Rectal smooth muscle tissue (tissue), 1 donor: ENCODE results near the gene DRD2.
"Not testable (repeated sequence)": the region's sequence is repeated elsewhere in the genome, so short reads cannot be mapped to it uniquely, and the experiment has no call there.

Experiments
- H3K27ac ChIP-seq: one replicate; pipeline ENCODE4 v1.7.0; 2013; ENCODE audit warnings: low read depth, low read length, inconsistent platforms
- H3K27me3 ChIP-seq: one replicate; pipeline ENCODE4 v1.7.0; 2013; ENCODE audit warnings: low read length; ENCODE audit not compliant: control insufficient read depth, insufficient read depth
- H3K36me3 ChIP-seq: one replicate; pipeline ENCODE4 v1.7.0; 2013; ENCODE audit warnings: low read length; ENCODE audit not compliant: control insufficient read depth, insufficient read depth
- H3K4me1 ChIP-seq: one replicate; pipeline ENCODE4 v1.7.0; 2013; ENCODE audit warnings: low read length; ENCODE audit not compliant: control insufficient read depth, insufficient read depth
- H3K4me3 ChIP-seq: one replicate; pipeline ENCODE4 v1.7.0; 2013; ENCODE audit warnings: low read length
- H3K9ac ChIP-seq: one replicate; pipeline ENCODE4 v1.7.0; 2013; ENCODE audit warnings: low read length

The DRD2 gene

DNA sequence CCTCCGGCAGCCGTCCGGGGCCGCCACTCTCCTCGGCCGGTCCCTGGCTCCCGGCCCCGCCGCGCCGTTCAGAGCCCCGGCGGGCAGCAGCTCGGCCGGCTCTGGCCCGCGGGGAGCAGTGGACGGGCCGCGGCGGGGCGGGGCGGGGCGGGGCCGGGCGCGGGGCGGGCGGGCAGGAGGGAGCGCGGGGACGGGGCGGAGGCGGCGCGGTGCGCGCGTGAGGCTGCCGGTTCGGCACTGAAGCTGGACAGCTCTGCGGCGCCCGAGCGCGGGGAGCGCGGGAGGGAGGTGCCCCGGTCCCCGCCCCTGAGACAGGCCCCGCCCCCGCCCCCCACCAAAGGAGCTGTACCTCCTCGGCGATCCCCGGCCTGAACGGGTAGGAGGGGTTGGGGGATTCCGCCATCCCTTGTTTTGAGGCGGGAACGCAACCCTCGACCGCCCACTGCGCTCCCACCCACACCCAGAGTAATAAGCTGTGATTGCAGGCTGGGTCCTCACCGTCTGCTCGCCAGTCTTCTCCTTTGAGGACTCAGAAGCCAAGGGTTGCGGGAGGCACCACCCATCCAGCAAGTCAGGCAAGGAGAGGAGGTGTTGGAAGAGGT is at the start of gene DRD2:
Gene DRD2 (minus strand): TSS at position 239 of the 602 bp plus-strand sequence. CDS start 50,747 bp downstream, outside the sequence.
- Histone ChIP-seq H3K4me3 (no peak within 1 kb of the TSS), H3K36me3 (no peaks in the 10 kb centered on the region), H3K9ac (no peak within 1 kb of the TSS), H3K27me3 (peaks cover 12% of the 10 kb centered on the region), H3K27ac (no peak within 1 kb of the TSS), H3K4me1 (no peaks in the 10 kb centered on the region)

DNA sequence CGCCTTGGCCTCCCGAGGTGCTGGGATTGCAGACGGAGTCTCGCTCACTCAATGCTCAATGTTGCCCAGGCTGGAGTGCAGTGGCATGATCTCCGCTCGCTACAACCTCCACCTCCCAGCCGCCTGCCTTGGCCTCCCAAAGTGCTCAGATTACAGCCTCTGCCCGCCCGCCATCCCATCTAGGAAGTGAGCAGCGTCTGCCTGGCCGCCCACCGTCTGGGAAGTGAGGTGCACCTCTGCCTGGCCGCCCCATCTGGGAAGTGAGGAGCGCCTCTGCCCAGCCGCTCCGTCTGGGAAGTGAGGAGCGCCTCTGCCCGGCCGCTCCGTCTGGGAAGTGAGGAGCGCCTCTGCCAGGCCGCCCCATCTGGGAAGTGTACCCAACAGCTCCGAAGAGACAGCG is 48.7 kb upstream of the DRD2 start:
- H3K4me3 ChIP-seq, H3K27me3 ChIP-seq, H3K27ac ChIP-seq, H3K9ac ChIP-seq, H3K4me1 ChIP-seq, H3K36me3 ChIP-seq: not testable (repeated sequence)

DNA sequence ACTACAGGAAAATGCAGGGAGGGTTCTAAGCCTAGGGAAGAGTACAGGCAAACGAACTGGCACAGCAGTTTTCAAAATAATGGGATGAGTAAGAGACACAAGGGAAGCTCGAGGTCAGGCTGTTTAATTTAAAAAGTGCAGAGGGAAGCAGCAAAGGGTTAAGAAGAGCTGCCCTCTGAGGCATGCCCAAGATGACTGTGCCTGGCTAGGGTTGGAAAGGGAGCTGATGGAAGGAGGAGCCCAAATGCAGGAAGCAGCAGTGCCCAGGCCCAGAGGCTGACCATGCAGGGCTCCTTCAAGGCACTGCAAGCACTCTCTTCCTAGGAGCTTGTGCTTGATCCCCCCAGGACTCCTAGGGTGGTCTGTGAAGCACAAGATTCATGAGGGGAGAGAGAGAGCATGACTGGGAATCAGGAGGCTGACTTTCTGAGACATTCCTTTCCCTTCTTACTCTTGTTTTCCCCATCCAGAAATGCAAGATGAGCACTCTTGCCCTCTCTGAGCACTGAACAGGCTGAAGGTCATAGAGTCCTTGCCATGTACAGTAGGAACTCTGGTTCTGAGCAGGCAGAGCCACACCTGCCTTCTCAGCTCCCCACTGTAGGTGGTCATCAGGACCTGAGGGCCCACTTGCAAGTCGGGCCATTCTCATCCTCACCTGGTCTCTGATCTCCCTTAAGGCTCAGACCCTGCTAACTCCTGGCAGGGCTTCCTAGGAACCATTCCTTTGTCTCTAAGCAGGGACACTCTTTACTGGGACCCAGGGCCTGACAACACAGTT is 46.7 kb upstream of the DRD2 start:
- Histone ChIP-seq H3K4me3 (no peak overlapping the region), H3K27ac (no peak overlapping the region), H3K4me1 (no peaks in the 10 kb centered on the region), H3K9ac (no peak overlapping the region), H3K36me3 (no peaks in the 10 kb centered on the region), H3K27me3 (peaks cover 2% of the 10 kb centered on the region)

DNA sequence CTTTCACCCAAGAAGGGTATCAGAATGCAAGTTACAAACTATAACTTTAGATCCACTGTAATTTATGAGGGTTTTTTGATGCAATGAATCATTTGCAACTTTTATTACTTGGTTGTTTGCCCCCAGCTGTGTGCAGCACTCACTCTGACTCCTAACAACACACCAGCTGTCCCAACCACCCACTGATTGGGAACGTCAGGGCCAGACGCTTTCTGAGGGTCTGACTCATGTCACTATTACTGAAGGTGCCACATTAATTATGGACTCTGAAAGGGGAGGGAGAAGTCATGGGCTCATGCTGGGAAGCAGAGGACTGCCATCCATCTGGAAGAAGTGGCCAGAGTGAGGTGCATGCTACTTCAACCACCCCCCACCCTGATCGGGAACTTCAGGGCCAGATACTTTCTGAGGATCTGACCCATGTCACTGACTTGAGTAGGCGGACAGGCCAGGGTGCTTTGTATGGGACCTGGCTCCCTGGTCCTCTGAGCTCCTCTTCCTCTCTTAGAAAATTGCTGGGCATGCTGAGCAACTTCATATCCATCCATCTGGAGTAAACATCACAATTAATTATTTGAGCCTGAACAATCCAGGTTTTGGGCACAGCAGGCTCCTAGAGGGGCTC is 44.9 kb upstream of the DRD2 start:
- Histone ChIP-seq H3K36me3 (no peaks in the 10 kb centered on the region), H3K27ac (no peak overlapping the region)

DNA sequence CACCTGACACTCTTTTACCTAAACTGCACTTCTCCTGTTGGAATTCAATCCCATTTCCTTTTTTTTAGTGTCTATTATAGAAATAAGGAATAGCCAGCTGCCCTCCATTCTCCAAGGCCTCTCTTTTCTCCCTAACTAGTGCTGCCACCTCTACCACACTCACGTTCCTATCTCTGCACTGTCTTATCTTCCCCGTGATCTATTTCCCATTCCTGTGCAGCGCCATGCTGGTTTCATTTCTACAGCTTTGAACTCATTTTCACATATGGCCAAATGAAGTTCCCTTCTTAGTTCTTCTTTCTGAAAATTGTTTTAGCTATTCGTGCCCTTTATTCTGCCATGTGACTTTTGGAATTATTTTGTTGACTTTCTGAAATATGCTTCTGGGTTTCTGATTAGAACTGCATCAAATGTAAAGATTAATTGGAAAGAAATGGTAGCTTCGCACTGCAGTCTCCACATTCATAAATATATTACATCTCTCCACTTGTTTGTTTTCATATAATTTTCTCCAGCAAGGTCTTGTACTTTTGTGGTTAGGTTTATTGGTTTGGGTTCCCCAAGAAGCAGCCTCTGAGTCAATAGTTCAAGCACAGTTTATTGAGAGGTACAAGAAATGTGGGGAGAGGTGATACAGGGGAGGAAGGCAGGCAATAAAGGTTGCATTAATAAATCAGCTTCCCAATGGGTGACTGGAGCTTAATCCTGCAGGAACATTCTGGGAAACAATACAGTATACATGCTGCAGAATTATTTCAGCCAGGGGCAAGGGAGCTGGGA is 43.7 kb upstream of the DRD2 start:
- Histone ChIP-seq H3K4me1 (no peaks in the 10 kb centered on the region), H3K27ac (no peak overlapping the region), H3K36me3 (no peaks in the 10 kb centered on the region), H3K27me3 (peaks cover 2% of the 10 kb centered on the region), H3K9ac (no peak overlapping the region), H3K4me3 (no peak overlapping the region)

More for the DNA sequence above, 44.9 kb upstream of the DRD2 start:
- H3K4me1 ChIP-seq: no peaks in the 10 kb centered on the region
- no peak overlapping the region for H3K4me3 ChIP-seq
- peaks cover 2% of the 10 kb centered on the region for H3K27me3 ChIP-seq
- no peak overlapping the region for H3K9ac ChIP-seq

DNA sequence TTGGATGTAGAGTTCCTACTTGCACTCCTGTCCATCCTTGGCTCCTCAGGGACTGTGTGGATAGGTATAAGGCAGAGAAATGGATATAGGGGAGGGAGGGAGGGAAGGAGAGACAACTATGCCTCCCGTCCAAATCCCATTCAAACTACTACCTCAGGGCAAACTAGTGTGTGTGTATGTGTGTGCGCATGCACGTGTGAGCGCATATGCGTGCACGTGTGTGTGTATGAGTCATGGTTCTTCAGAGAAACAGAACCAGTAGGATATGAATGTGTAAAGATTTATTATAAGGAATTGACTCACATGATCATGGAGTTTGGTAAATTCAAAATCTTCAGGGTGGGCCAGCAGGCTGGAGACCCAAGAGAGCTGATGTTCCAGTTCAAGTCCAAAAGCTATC is 42.2 kb upstream of the DRD2 start:
- peaks cover 2% of the 10 kb centered on the region for H3K27me3 ChIP-seq
- no peak overlapping the region for H3K27ac ChIP-seq
- no peaks in the 10 kb centered on the region for H3K4me1 ChIP-seq
- H3K36me3 ChIP-seq: no peaks in the 10 kb centered on the region
- H3K9ac ChIP-seq: no peak overlapping the region
- no peak overlapping the region for H3K4me3 ChIP-seq

DNA sequence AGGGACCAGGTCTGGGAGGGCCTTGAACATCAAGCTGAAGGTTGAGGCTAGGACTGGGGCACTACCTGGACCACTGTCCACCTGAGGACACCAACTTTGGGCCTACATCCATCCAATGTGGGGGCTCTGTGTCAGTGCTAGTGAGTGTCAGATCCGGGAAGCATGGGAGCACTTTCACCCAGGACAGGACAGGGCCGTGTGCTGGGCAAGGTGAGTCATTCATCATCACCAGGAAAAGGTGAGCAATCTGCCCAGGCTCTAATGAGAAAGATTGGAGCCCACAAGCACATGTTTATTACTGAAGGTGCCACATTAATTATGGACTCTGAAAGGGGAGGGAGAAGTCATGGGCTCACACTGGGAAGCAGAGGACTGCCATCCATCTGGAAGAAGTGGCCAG is 39.7 kb upstream of the DRD2 start:
- H3K4me1 ChIP-seq: no peaks in the 10 kb centered on the region
- no peaks in the 10 kb centered on the region for H3K27me3 ChIP-seq
- H3K4me3 ChIP-seq: no peak overlapping the region
- H3K27ac ChIP-seq: no peak overlapping the region
- H3K9ac ChIP-seq: no peak overlapping the region
- no peaks in the 10 kb centered on the region for H3K36me3 ChIP-seq

DNA sequence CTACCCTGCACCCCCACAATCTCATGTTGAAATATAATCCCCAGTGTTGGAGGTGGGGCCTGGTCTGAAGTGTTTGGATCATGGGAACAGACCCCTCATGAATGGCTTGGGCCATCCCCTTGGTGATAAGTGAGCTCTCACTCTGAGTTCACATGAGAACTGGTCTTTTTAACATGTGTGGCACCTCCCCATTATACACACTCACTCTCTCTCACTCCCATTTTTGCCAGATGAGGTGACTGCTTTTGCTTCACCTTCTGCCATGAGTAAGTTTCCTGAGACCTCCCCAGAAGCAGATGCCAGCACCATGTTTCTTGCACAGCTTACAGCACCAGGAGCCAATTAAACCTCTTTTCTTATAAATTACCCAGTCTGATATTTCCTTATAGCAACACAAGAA is 32.1 kb upstream of the DRD2 start:
- no peaks in the 10 kb centered on the region for H3K27me3 ChIP-seq
- H3K4me1 ChIP-seq: no peaks in the 10 kb centered on the region
- no peak overlapping the region for H3K4me3 ChIP-seq
- H3K9ac ChIP-seq: no peak overlapping the region
- H3K27ac ChIP-seq: no peak overlapping the region
- no peaks in the 10 kb centered on the region for H3K36me3 ChIP-seq

DNA sequence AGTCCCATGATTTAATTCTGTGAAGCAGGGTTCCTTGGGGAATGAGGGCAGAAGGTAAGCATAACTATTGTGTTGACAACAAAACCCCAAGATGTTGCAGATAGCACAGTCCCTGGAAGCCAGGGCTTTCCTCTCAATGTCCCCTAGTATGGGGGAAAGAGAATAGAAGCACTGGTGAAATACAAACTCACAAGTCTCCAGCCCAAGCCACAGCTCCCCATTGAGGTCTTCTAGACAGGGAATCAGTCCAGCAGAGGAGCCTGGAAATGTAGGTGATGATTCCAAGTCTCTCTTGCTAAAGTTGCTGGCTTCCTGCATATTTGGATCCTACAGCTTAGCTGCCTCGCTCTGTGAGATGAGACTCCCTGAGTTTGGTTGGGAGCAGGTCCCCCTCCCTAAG is 31.7 kb upstream of the DRD2 start:
- Histone ChIP-seq H3K4me3 (no peak overlapping the region), H3K27me3 (no peaks in the 10 kb centered on the region), H3K9ac (no peak overlapping the region), H3K27ac (no peak overlapping the region), H3K4me1 (no peaks in the 10 kb centered on the region), H3K36me3 (no peaks in the 10 kb centered on the region)

DNA sequence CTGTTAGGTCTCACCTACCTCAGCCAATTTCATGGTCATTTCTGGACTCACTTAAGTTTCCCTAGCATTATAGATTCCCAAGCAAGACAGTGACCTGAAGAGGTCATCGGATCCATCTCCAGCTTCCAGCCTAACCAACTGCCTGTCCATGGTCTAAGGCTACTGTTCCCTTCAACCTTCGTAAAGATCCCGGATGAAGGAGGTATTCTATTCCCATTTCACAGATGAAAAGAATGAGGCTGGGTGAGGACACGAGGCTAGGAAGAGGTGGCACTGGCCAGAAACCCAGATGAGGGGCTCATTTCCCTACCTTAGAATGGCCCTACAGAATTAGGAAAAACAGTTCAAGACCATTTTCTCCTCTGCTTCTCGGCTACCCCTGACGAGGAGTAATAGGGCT is 31.3 kb upstream of the DRD2 start:
- Histone ChIP-seq H3K27ac (no peak overlapping the region), H3K4me3 (no peak overlapping the region)

DNA sequence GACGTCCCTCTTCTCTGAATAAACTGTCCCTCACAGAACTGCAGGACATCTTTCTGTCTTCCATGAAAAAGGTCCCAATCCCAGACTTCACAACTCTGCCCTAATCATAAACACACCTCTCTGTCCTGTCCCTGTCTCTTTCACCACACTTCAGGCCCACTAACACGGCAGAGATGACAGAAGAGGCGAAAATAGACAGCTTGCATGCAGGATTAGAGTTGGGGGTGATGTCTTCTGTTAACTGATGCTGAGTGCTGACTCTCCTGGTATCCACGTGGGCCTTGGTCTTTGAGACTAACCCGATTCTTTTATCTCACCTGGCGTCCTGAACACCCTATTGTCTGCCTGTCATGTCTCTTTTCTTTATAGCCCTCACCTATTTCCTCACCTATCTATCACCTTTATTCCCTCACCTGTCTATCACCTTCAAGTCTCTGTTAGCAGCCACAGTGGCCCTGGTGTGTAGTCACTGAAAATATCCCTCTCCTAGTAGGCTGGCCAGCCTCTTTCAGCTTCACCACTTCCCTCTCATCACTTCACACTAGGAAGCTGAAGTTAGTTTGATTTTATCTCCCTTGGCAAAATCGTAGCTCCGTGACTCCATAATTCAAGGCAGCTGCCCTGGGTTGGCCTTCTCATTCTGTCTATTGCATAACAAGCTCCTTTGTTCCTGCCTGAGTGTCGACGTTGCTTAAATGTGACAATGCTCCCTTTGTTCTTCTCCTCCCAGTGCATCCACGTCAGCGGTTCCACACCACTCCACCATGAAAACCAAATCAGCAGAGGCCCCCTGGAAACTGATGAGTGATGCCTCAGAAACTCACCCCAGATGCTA is 30.6 kb upstream of the DRD2 start:
- H3K36me3 ChIP-seq: no peaks in the 10 kb centered on the region
- no peak overlapping the region for H3K9ac ChIP-seq
- no peaks in the 10 kb centered on the region for H3K4me1 ChIP-seq
- H3K27ac ChIP-seq: no peak overlapping the region
- no peak overlapping the region for H3K4me3 ChIP-seq
- H3K27me3 ChIP-seq: no peaks in the 10 kb centered on the region

More for the DNA sequence above, 31.3 kb upstream of the DRD2 start:
- H3K9ac ChIP-seq: no peak overlapping the region
- H3K4me1 ChIP-seq: no peaks in the 10 kb centered on the region
- H3K27me3 ChIP-seq: no peaks in the 10 kb centered on the region
- no peaks in the 10 kb centered on the region for H3K36me3 ChIP-seq
